Activated T-cell treated with anti-CD3 and anti-CD28 coated beads for 24 hours (primary cell): ENCODE data around the gene KBTBD6.
"Not testable (repeated sequence)": the region's sequence is repeated elsewhere in the genome, so short reads cannot be mapped to it uniquely, and the experiment has no call there.

Experiments used
- DNase-seq: peaks from one replicate; pipeline ENCODE4 v3.0.0-alpha.2; 2020; ENCODE audit warnings: low read depth

The KBTBD6 gene, protein sequence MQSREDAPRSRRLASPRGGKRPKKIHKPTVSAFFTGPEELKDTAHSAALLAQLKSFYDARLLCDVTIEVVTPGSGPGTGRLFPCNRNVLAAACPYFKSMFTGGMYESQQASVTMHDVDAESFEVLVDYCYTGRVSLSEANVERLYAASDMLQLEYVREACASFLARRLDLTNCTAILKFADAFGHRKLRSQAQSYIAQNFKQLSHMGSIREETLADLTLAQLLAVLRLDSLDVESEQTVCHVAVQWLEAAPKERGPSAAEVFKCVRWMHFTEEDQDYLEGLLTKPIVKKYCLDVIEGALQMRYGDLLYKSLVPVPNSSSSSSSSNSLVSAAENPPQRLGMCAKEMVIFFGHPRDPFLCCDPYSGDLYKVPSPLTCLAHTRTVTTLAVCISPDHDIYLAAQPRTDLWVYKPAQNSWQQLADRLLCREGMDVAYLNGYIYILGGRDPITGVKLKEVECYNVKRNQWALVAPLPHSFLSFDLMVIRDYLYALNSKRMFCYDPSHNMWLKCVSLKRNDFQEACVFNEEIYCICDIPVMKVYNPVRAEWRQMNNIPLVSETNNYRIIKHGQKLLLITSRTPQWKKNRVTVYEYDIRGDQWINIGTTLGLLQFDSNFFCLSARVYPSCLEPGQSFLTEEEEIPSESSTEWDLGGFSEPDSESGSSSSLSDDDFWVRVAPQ

DNA sequence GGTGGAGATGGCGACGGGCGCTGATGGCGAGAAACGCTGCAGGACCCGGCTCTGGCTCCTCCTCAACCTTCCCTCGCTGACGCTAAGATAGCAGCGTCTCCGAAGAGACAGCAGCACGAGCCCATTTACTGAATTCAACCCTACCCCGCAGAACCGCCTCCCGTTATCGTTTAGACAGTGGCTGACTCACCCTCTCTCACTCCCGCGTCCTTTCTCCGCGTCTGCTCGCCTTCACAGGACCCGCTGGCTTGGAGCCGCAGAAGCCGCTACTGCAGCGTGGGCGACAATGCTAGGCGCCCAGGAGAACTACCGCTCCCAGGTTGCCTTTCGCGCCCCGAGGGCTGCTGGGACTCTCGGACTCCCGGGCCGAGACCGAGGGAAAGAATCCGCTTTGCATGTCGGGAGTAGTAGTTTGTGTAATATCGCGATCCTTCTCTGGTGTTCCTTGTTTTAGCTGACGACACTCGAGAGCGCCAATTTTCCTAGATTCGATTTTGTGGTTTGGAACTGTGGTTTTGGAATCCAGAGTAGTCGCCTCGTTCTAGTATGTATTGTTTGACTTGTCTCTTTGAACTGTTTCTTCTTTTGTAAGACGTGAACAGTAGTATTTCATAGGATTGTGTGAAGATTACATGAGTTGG lies at the start of gene KBTBD6:
TSS of gene KBTBD6 (minus strand) at position 291 of the 641 bp plus-strand sequence. CDS start 291 bp downstream, outside the sequence.
- peak; percentile 94 for DNase-seq

GRCh38 chr13:41182231-41182630 lies 49.6 kb upstream of the KBTBD6 start:
- DNase-seq: no peak

DNA sequence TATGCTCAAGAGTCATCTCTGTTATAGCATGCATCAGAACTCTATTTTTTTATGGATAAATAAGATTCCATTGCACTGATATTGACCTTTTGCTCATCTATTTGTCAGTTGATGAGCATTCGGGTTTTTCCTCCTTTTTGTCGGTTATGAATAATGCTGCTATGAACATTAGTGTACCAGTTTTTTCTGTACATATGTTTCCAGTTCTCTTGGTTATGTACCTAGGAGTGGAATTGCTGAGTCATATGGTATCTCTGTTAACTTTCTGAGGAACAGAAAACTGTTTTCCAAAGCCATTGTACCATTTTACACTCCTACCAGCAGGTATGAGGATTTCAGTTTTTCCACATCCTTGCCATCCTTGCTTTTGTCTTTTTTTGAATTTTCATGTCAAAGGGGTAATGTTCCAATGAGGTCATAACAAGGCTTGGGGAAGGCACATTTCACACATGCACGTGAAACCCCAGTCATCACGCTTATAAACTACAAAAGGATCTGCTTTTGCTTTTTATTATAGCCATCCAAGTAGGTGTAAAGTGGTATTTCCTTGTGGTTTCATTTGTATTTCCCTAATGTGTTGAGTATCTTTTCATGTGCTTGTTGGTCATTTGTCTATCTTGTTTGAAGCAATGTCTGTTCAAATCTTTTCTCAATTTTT lies 47.1 kb upstream of the KBTBD6 start:
- DNase-seq: no peak

- DNase-seq: no peak
These were observed 45.4 kb upstream of the KBTBD6 start for GRCh38 chr13:41178040-41178439.

GRCh38 chr13:41177616-41178015 lies 45.0 kb upstream of the KBTBD6 start:
- no peak for DNase-seq

- not testable (repeated sequence) for DNase-seq
These were observed 43.0 kb upstream of the KBTBD6 start for GRCh38 chr13:41175576-41175975.

- DNase-seq: no peak
These were observed 29.5 kb upstream of the KBTBD6 start for GRCh38 chr13:41162151-41162550.

DNA sequence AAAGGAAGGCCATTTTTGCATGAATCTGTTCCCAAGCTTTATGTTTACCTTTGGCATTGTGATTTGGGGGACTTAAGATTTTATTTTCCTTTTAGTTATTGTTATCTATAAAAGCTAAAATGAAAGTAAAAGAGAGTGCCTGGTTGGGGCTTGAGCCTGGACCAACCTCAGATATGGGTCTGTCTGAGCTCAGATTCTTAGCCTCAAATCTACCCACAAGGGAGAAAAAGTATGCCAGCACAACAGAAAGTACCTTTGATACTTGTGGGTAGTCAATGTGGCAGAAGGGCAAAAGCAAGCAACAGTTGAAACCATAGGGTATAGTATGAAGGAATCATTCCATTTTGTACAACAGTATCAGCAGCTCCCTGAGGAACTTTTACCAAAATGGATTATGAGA lies 26.6 kb upstream of the KBTBD6 start:
- DNase-seq: no peak

DNA sequence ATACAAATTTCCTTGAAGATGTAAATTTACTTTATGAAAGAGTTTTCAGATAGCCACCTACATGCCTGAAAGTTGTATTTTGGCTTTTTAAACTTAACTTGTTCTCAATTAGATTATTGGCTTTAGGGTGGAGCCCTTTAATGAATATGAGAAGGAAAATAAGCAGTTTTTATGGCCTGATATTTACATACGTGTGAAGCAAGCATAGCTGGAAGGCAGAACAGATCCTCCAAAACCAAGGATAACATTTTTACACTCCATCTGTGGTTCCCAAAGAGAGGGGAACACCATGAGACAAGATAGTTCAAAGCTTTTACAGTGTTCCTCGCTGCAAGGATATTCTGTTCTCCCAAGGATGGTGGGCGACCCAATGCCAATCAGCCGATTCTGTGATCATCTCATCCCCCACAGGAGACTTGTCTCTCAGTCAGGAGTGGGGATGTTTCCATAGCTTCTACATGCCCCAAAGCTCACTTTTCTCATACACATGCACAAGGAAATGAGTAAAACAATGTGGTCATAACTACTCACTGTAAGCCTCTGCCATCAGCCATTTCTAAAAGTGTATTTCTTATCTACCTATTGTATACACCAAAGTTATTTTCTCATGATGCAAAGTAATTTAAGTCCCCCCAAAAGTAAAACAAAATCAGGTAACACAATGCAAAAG lies 24.6 kb upstream of the KBTBD6 start:
- DNase-seq: no peak

DNA sequence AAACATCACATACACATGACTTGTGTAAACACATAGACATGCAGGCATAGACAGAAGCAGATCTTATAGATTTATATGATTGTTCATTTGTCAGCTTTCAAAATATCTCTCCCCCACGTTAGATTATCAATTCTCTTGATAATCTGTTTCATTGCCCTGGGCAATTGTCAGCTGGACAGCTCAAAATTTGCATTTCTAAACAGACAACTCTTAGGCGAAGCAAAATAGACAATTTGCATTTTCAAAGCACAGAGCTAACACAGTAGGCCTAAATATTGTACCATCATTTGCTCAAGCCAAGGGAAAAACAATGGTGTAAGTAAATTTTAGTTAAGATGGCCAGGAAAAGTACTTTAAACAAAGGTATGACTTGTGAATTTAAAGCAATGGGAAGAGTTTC lies 24.0 kb upstream of the KBTBD6 start:
- DNase-seq: no peak

- no peak for DNase-seq
These were observed 21.4 kb upstream of the KBTBD6 start for GRCh38 chr13:41154042-41154441.

DNA sequence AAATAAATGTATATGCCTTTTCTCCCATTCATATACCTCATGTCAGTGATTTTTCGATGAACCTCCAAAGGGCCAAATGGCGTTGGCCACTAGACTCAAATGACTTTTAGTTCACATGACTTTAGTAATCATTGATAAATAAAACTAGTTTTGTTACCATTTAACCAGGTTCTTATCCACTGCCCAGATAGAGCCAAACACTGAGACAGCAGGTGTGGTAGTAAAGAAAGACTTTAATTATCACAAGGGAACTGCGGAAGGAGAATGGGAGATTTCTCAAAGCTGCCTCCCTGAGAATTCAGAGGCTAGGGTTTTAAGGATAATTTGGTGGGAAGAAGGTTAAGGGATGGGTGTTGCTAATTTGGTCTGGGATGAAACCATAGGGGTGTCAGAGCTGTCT lies 19.4 kb upstream of the KBTBD6 start:
- no peak for DNase-seq

DNA sequence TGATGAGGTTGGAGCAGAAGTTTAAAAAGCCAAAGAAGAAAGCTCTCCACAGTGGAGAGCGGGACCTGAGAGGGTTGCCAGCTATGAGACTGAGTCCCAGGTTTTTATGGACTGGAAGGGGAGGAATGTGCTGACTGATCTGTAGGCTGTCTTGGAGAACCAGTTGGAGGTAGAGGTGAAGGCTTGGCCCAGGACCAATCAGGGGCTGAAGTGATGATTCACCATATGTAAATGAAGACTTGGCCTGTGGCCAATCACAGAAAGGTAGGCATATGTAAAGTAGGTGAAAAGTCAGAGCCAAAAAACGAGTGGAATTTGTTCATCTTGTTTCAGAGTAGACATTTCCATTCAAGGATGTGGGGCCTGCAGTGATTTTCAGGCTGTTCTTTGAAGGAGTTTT lies 17.5 kb upstream of the KBTBD6 start:
- no peak for DNase-seq

- no peak for DNase-seq
These were observed 16.0 kb upstream of the KBTBD6 start for GRCh38 chr13:41148419-41149283.

DNA sequence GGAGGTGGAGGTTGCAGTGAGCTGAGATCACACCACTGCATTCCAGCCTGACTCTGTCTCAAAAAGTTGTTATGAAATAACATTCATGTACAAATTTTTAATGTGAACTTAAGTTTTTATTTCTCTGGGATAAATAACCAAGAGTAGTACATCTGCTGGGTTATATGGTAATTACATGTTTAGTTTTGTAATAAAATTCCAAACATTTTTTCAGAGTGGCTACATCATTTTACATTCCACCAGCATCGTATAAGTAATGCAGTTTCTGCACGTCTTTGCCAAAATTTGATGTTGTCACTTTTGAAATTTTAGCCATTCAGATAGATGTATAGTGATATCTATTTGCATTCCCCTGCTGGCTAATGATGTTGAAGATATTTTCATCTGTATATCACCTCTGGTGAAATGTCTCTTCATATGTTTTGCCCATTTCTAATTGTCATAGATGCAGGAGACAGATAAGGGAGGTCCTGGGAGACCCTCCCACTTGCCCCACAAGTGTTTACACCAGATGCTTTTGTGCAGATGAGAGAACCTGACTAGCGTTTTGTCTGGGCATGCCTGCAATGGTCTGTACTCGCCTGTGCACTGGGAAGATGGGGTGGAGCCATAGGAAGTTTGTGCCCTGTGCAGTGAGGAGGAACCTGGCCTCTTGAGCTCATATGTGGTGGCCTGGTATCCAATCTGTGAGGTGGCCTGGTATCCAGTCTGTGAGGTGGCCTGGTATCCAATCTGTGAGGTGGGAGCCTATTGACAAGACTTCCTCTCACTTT lies 12.7 kb upstream of the KBTBD6 start:
- no peak for DNase-seq

- DNase-seq: no peak
These were observed 12.0 kb upstream of the KBTBD6 start for GRCh38 chr13:41144576-41144975.

DNA sequence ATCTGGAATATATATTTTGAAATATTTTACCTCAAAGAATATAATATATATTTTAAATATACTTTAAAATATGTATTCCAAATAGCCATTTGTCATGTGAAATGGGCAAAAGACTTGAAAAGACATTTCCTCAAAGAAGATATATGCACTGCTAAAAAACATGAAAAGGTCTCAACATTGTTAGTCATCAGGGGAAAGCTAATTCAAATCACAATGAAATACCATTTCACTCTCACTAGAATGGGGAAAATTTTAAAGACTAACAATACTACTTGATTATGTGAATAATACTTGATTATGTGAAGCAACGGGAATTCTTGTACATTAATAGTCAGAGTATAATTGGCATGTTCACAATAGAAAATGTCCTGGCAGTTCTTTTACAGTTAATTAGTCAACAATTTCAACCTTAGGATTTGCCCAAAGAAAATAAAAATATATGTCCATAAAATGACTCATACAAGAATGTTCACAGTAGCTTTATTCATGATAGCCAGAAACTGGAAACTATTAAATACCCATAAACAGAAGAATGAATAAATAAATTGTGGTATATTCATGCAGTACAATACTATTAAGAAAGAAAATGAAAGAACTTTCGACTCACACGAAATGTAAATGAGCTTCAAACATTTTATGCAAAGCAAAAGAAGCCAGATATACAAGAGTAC lies 6.8 kb upstream of the KBTBD6 start:
- DNase-seq: no peak

DNA sequence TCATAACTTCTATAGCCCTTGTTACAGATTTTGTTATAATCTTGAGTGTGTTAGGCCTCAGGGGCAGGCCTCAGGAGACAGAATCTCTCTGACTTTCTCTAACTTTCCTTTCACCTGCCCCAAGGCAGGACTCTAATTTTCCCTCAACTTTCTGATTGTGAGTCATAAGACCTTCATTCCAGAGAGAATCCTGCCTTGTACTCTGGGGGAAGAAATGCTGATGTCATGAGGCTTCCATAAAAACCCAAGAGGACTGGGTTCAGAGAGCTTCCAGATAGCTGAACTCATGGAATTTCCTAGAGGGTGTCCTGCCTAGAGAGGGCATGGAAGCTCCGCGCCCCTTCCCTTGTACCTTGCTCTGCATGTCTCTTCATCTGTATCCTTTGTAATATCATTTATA lies 5.3 kb upstream of the KBTBD6 start:
- DNase-seq: no peak

GRCh38 chr13:41137241-41137640 lies 4.6 kb upstream of the KBTBD6 start:
- no peak for DNase-seq
